ENCODE measurements around the gene DNAJC22. TPM values are rescaled to one million over a fixed set of nuclear protein-coding genes. Genes with fewer than 3 reads are reported as not detected.

The DNAJC22 gene
- total and polyA plus RNA-seq, 2 of the 13 experiments (the other 11 are each of a cell fraction or from before 2014, with no cell fraction given) = 25.2 to 31.7 TPM

GRCh38 chr12:49358483-49359141 is 11.9 kb downstream of the DNAJC22 start (continued):
- 0 out of 2 replicates have a peak, but pooled peaks have one; percentile 10 for TF ChIP-seq ELF3 (CRISPR knock-in tag; IDR thresholded peaks at IDR 0.05)
- TF ChIP-seq ZNF800 (CRISPR knock-in tag; IDR thresholded peaks at IDR 0.05) = no peak
- TF ChIP-seq, protein P1, sequence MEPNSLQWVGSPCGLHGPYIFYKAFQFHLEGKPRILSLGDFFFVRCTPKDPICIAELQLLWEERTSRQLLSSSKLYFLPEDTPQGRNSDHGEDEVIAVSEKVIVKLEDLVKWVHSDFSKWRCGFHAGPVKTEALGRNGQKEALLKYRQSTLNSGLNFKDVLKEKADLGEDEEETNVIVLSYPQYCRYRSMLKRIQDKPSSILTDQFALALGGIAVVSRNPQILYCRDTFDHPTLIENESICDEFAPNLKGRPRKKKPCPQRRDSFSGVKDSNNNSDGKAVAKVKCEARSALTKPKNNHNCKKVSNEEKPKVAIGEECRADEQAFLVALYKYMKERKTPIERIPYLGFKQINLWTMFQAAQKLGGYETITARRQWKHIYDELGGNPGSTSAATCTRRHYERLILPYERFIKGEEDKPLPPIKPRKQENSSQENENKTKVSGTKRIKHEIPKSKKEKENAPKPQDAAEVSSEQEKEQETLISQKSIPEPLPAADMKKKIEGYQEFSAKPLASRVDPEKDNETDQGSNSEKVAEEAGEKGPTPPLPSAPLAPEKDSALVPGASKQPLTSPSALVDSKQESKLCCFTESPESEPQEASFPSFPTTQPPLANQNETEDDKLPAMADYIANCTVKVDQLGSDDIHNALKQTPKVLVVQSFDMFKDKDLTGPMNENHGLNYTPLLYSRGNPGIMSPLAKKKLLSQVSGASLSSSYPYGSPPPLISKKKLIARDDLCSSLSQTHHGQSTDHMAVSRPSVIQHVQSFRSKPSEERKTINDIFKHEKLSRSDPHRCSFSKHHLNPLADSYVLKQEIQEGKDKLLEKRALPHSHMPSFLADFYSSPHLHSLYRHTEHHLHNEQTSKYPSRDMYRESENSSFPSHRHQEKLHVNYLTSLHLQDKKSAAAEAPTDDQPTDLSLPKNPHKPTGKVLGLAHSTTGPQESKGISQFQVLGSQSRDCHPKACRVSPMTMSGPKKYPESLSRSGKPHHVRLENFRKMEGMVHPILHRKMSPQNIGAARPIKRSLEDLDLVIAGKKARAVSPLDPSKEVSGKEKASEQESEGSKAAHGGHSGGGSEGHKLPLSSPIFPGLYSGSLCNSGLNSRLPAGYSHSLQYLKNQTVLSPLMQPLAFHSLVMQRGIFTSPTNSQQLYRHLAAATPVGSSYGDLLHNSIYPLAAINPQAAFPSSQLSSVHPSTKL (CRISPR knock-in tag; IDR thresholded peaks at IDR 0.05) = 0 out of 2 replicates have a peak, but pooled peaks have one; percentile 15
- TF ChIP-seq SMC3 (IDR thresholded peaks at IDR 0.05; ENCODE audit: low read length) = peak; percentile 97
- no peak for TF ChIP-seq ZNF512 (CRISPR knock-in tag; IDR thresholded peaks at IDR 0.05)
- no peak for TF ChIP-seq ZNF574 (CRISPR knock-in tag; IDR thresholded peaks at IDR 0.05)
- TF ChIP-seq ZMYM2 (CRISPR knock-in tag; IDR thresholded peaks at IDR 0.05) = no peak
- peak; percentile 90 for TF ChIP-seq ZNF362 (CRISPR knock-in tag; IDR thresholded peaks at IDR 0.05; ENCODE audit: borderline replicate concordance)
- TF ChIP-seq NR2F6 (IDR thresholded peaks at IDR 0.05) = no peak
- TF ChIP-seq NR2F6 (CRISPR knock-in tag; IDR thresholded peaks at IDR 0.05) = no peak
- TF ChIP-seq, protein P2, sequence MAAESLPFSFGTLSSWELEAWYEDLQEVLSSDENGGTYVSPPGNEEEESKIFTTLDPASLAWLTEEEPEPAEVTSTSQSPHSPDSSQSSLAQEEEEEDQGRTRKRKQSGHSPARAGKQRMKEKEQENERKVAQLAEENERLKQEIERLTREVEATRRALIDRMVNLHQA (CRISPR knock-in tag; IDR thresholded peaks at IDR 0.05) = no peak
- TF ChIP-seq, protein P3, sequence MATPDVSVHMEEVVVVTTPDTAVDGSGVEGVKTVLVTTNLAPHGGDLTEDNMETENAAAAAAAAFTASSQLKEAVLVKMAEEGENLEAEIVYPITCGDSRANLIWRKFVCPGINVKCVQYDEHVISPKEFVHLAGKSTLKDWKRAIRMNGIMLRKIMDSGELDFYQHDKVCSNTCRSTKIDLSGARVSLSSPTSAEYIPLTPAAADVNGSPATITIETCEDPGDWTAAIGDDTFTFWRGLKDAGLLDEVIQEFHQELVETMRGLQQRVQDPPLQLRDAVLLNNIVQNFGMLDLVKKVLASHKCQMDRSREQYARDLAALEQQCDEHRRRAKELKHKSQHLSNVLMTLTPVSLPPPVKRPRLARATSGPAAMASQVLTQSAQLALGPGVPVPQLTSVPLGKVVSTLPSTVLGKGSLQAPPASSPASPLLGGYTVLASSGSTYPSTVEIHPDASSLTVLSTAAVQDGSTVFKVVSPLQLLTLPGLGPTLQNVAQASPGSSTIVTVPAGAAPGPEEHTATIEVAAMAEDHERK (CRISPR knock-in tag; IDR thresholded peaks at IDR 0.05; ENCODE audit: low read depth) = no peak
- TF ChIP-seq JUND (CRISPR knock-in tag; IDR thresholded peaks at IDR 0.05) = no peak
- peak; percentile 97 for TF ChIP-seq STAG1 (CRISPR knock-in tag; IDR thresholded peaks at IDR 0.05)
